Ectodermal cell (in vitro differentiated cells): ENCODE data around the gene NEK4. TPM values are rescaled to one million over a fixed set of nuclear protein-coding genes. Genes with fewer than 3 reads are reported as not detected.
A peak's percentile ranks its signal among the peaks of the same experiment; 100 is the strongest.

Experiments
- H3K27ac ChIP-seq: 2 replicates; pipeline ENCODE4 v1.7.0; 2013; ENCODE audit warnings: mild to moderate bottlenecking, low read depth, low read length; ENCODE audit not compliant: insufficient read depth, poor library complexity, severe bottlenecking
- H3K27me3 ChIP-seq: 2 replicates; pipeline ENCODE4 v1.7.0; 2013; ENCODE audit warnings: mild to moderate bottlenecking, low read length; ENCODE audit not compliant: insufficient read depth, control insufficient read depth, poor library complexity, severe bottlenecking
- H3K36me3 ChIP-seq: one replicate; pipeline ENCODE4 v1.7.0; 2013; ENCODE audit warnings: low read length; ENCODE audit not compliant: control insufficient read depth, insufficient read depth
- H3K4me1 ChIP-seq: one replicate; pipeline ENCODE4 v1.7.0; 2013; ENCODE audit warnings: low read length; ENCODE audit not compliant: control insufficient read depth, insufficient read depth
- H3K4me3 ChIP-seq: 2 replicates; pipeline ENCODE4 v1.7.0; 2013; ENCODE audit warnings: low read depth, low read length, control low read depth; ENCODE audit not compliant: insufficient read depth
- H3K9me3 ChIP-seq: 2 replicates; pipeline ENCODE4 v1.7.0; 2013; ENCODE audit warnings: mild to moderate bottlenecking, low read length, moderate library complexity; ENCODE audit not compliant: control insufficient read depth
- WGBS, 2 experiments: methylation state at CpG; one replicate each; pipeline ENCODE4 v1.1.7; 2013; ENCODE audit warnings: missing lambda C conversion rate in 2 of 2; 5-methylcytosine and 5-hydroxymethylcytosine counted together
- polyA plus RNA-seq, 4 experiments: library from polyadenylated mRNA; stranded (reverse); fragments of 50-300 nt; gene quantifications; one replicate each; pipeline ENCODE4 v1.2.3, GENCODE V29; 2013

The NEK4 gene
- 31.7 TPM for polyA plus RNA-seq (2013, experiment 1 of 4)
- 28.8 TPM for polyA plus RNA-seq (2013, experiment 2 of 4)
- 20.9 TPM for polyA plus RNA-seq (2013, experiment 3 of 4)
- 25.7 TPM for polyA plus RNA-seq (2013, experiment 4 of 4)

- Histone ChIP-seq H3K27me3 (no peaks in the 10 kb centered on the region), H3K4me3 (peak within 1 kb of the TSS; percentile 74), H3K4me1 (no peaks in the 10 kb centered on the region), H3K9me3 (no peaks in the 10 kb centered on the region), H3K27ac (peak within 1 kb of the TSS; percentile 78), H3K36me3 (peaks cover 6% of the 10 kb centered on the region)
- 1% methylated on average over 67 of the region's 67 CpGs for WGBS, 2 experiments
Measured at GRCh38 chr3:52770496-52771333, at the start of gene NEK4. NEK4 (minus strand) TSS chr3:52770940; CDS start chr3:52770746, 194 bp downstream.

GRCh38 chr3:52819936-52820335, 49.2 kb upstream of the NEK4 start:
- no peaks in the 10 kb centered on the region for H3K27me3 ChIP-seq
- H3K27ac ChIP-seq = no peak overlapping the region
- H3K9me3 ChIP-seq = no peaks in the 10 kb centered on the region
- WGBS, 2 experiments = 51 to 63% methylated on average over 2 of the region's 2 CpGs
- peaks cover 21% of the 10 kb centered on the region for H3K4me1 ChIP-seq
- H3K36me3 ChIP-seq = no peaks in the 10 kb centered on the region
- H3K4me3 ChIP-seq = no peak overlapping the region

GRCh38 chr3:52817860-52818259, 47.1 kb upstream of the NEK4 start:
- no peaks in the 10 kb centered on the region for H3K36me3 ChIP-seq
- H3K4me3 ChIP-seq = no peak overlapping the region
- no peaks in the 10 kb centered on the region for H3K27me3 ChIP-seq
- WGBS, 2 experiments = 95 to 97% methylated on average over 7 of the region's 7 CpGs
- H3K27ac ChIP-seq = no peak overlapping the region
- H3K4me1 ChIP-seq = peaks cover 21% of the 10 kb centered on the region
- no peaks in the 10 kb centered on the region for H3K9me3 ChIP-seq

- no peak overlapping the region for H3K27ac ChIP-seq
Measured at GRCh38 chr3:52817221-52817620, 46.5 kb upstream of the NEK4 start.

GRCh38 chr3:52816654-52817053, 45.9 kb upstream of the NEK4 start:
- WGBS, 2 experiments = 94% methylated on average over 10 of the region's 10 CpGs
- peaks cover 21% of the 10 kb centered on the region for H3K4me1 ChIP-seq
- no peak overlapping the region for H3K27ac ChIP-seq
- H3K9me3 ChIP-seq = no peaks in the 10 kb centered on the region
- no peaks in the 10 kb centered on the region for H3K27me3 ChIP-seq
- H3K4me3 ChIP-seq = no peak overlapping the region
- no peaks in the 10 kb centered on the region for H3K36me3 ChIP-seq

More at GRCh38 chr3:52817221-52817620, 46.5 kb upstream of the NEK4 start:
- Histone ChIP-seq H3K4me1 (peaks cover 21% of the 10 kb centered on the region), H3K36me3 (no peaks in the 10 kb centered on the region), H3K27me3 (no peaks in the 10 kb centered on the region), H3K4me3 (no peak overlapping the region), H3K9me3 (no peaks in the 10 kb centered on the region)
- 96 to 97% methylated on average over 10 of the region's 10 CpGs for WGBS, 2 experiments

GRCh38 chr3:52816199-52816598, 45.5 kb upstream of the NEK4 start:
- Histone ChIP-seq H3K36me3 (no peaks in the 10 kb centered on the region), H3K9me3 (no peaks in the 10 kb centered on the region), H3K27me3 (no peaks in the 10 kb centered on the region), H3K4me1 (peaks cover 21% of the 10 kb centered on the region), H3K4me3 (no peak overlapping the region), H3K27ac (no peak overlapping the region)
- WGBS, 2 experiments = 92% methylated on average over 6 of the region's 6 CpGs

- H3K4me1 ChIP-seq = peaks cover 1% of the 10 kb centered on the region
- H3K27me3 ChIP-seq = no peaks in the 10 kb centered on the region
- 89 to 90% methylated on average over 8 of the region's 8 CpGs for WGBS, 2 experiments
- no peak overlapping the region for H3K4me3 ChIP-seq
- no peak overlapping the region for H3K27ac ChIP-seq
- no peaks in the 10 kb centered on the region for H3K36me3 ChIP-seq
- no peaks in the 10 kb centered on the region for H3K9me3 ChIP-seq
Measured at GRCh38 chr3:52813810-52814209, 43.1 kb upstream of the NEK4 start.

- Histone ChIP-seq H3K36me3 (no peaks in the 10 kb centered on the region), H3K27ac (no peak overlapping the region), H3K4me3 (no peak overlapping the region), H3K27me3 (no peaks in the 10 kb centered on the region), H3K9me3 (no peaks in the 10 kb centered on the region), H3K4me1 (no peaks in the 10 kb centered on the region)
- 88 to 91% methylated on average over 7 of the region's 7 CpGs for WGBS, 2 experiments
Measured at GRCh38 chr3:52811452-52812011, 40.8 kb upstream of the NEK4 start.

GRCh38 chr3:52810923-52811322, 40.2 kb upstream of the NEK4 start:
- H3K36me3 ChIP-seq = no peaks in the 10 kb centered on the region
- no peaks in the 10 kb centered on the region for H3K9me3 ChIP-seq
- H3K4me1 ChIP-seq = no peaks in the 10 kb centered on the region
- no peak overlapping the region for H3K4me3 ChIP-seq
- H3K27me3 ChIP-seq = no peaks in the 10 kb centered on the region
- 93% methylated on average over 11 of the region's 11 CpGs for WGBS, 2 experiments
- no peak overlapping the region for H3K27ac ChIP-seq

- 89% methylated on average over 7 of the region's 7 CpGs for WGBS, 2 experiments
- H3K27ac ChIP-seq = no peak overlapping the region
- peaks cover 3% of the 10 kb centered on the region for H3K4me1 ChIP-seq
- H3K9me3 ChIP-seq = no peaks in the 10 kb centered on the region
- no peak overlapping the region for H3K4me3 ChIP-seq
- H3K27me3 ChIP-seq = no peaks in the 10 kb centered on the region
- no peaks in the 10 kb centered on the region for H3K36me3 ChIP-seq
Measured at GRCh38 chr3:52809662-52810377, 39.1 kb upstream of the NEK4 start.
